HepG2 (cell line): ENCODE measurements around the gene CROT.
"Not testable (repeated sequence)": the region's sequence is repeated elsewhere in the genome, so short reads cannot be mapped to it uniquely, and the experiment has no call there.

Source experiments
- CTCF ChIP-seq: sonication (generic); formaldehyde crosslinking; IDR thresholded peaks from 2 replicates; pipeline ENCODE4 v1.5.0; 2020; ENCODE audit warnings: mild to moderate bottlenecking, missing genetic modification reagents, moderate library complexity
- FLYWCH1 ChIP-seq: sonication (generic); formaldehyde crosslinking; IDR thresholded peaks from 2 replicates; pipeline ENCODE4 v1.8.1; 2023; ENCODE audit warnings: mild to moderate bottlenecking, missing genetic modification reagents
- HDAC2 ChIP-seq: sonication (generic); formaldehyde crosslinking; IDR thresholded peaks from 2 replicates; pipeline ENCODE4 v1.4.0; 2020; ENCODE audit warnings: missing genetic modification reagents
- KDM4B ChIP-seq: sonication (generic); formaldehyde crosslinking; IDR thresholded peaks from 2 replicates; pipeline ENCODE4 v1.4.0; 2020; ENCODE audit warnings: missing genetic modification reagents
- NFRKB ChIP-seq: fragments of 450-650 bp; IDR thresholded peaks from 2 replicates; pipeline ENCODE4 v1.6.1; 2017
- PHF21A ChIP-seq: sonication (generic); formaldehyde crosslinking; IDR thresholded peaks from 2 replicates; pipeline ENCODE4 v1.5.0; 2020; ENCODE audit warnings: mild to moderate bottlenecking, missing genetic modification reagents
- PRDM15 ChIP-seq: sonication (generic); formaldehyde crosslinking; IDR thresholded peaks from 2 replicates; pipeline ENCODE4 v1.4.0; 2020; ENCODE audit warnings: missing genetic modification reagents
- TBX3 ChIP-seq: fragments of 450-650 bp; IDR thresholded peaks from 2 replicates; pipeline ENCODE4 v1.6.1; 2017; ENCODE audit warnings: antibody characterized with exemption, mild to moderate bottlenecking, inconsistent platforms, borderline replicate concordance

- TF ChIP-seq PHF21A (CRISPR knock-in tag); PRDM15; NFRKB; KDM4B; HDAC2 (CRISPR knock-in tag); FLYWCH1 (CRISPR knock-in tag); TBX3; CTCF (CRISPR knock-in tag): not testable (repeated sequence)
Observed at GRCh38 chr7:87319154-87319581, 26.3 kb upstream of the CROT start.
